GM21786 (cell line): Measurements from ENCODE around the gene DSCAML1.

Experiments used
- ATAC-seq: cut with Tn5 transposase; IDR thresholded peaks from one replicate; pipeline ENCODE4 v1.9.1; 2021; ENCODE audit not compliant: unreplicated experiment

The DSCAML1 gene

GRCh38 chr11:117481036-117481435 is 316.0 kb downstream of the DSCAML1 start:
- no peak for ATAC-seq

GRCh38 chr11:117480221-117480620 is 316.8 kb downstream of the DSCAML1 start:
- no peak for ATAC-seq

- ATAC-seq = no peak
These were observed 317.6 kb downstream of the DSCAML1 start for GRCh38 chr11:117479372-117479771.

GRCh38 chr11:117478926-117479325 is 318.1 kb downstream of the DSCAML1 start:
- ATAC-seq = no peak

GRCh38 chr11:117478126-117478860 is 318.7 kb downstream of the DSCAML1 start:
- ATAC-seq = no peak

- ATAC-seq = no peak
These were observed 319.3 kb downstream of the DSCAML1 start for GRCh38 chr11:117477721-117478120.

- no peak for ATAC-seq
These were observed 320.4 kb downstream of the DSCAML1 start for GRCh38 chr11:117476531-117477142.

- ATAC-seq = no peak
These were observed 321.1 kb downstream of the DSCAML1 start for GRCh38 chr11:117475716-117476530.

GRCh38 chr11:117473481-117474091 is 323.4 kb downstream of the DSCAML1 start:
- no peak for ATAC-seq

- no peak for ATAC-seq
These were observed 325.2 kb downstream of the DSCAML1 start for GRCh38 chr11:117471776-117472175.

- ATAC-seq = no peak
These were observed 326.4 kb downstream of the DSCAML1 start for GRCh38 chr11:117470576-117470975.

- no peak for ATAC-seq
These were observed 328.1 kb downstream of the DSCAML1 start for GRCh38 chr11:117468888-117469287.

- ATAC-seq = no peak
These were observed 329.2 kb downstream of the DSCAML1 start for GRCh38 chr11:117467770-117468169.

GRCh38 chr11:117466966-117467365 is 330.1 kb downstream of the DSCAML1 start:
- no peak for ATAC-seq

GRCh38 chr11:117465236-117465997 is 331.6 kb downstream of the DSCAML1 start:
- ATAC-seq = no peak

GRCh38 chr11:117464778-117465177 is 332.2 kb downstream of the DSCAML1 start:
- ATAC-seq = no peak

GRCh38 chr11:117462864-117463247 is 334.2 kb downstream of the DSCAML1 start:
- no peak for ATAC-seq

- no peak for ATAC-seq
These were observed 334.7 kb downstream of the DSCAML1 start for GRCh38 chr11:117462183-117462863.

- no peak for ATAC-seq
These were observed 335.4 kb downstream of the DSCAML1 start for GRCh38 chr11:117461396-117462182.
